Suprapubic skin (tissue), 4 donors: ENCODE data around the gene KLHDC8A.

Experiments used
- CTCF ChIP-seq, 2 donors: fragments of 200-600 bp in 1 of 2; fragments of 450-650 bp in 1 of 2; sonication (generic) in 1 of 2; IDR thresholded peaks; one replicate each; pipeline ENCODE4 v1.5.1; 2016 to 2019; ENCODE audit warnings: antibody characterized with exemption in 2 of 2, mild to moderate bottlenecking in 1 of 2, moderate library complexity in 1 of 2
- EP300 ChIP-seq: sonication (generic); formaldehyde crosslinking; IDR thresholded peaks from one replicate; pipeline ENCODE4 v1.6.1; 2017; ENCODE audit warnings: antibody characterized with exemption
- POLR2A ChIP-seq, 2 donors: fragments of 450-650 bp; IDR thresholded peaks; one replicate each; pipeline ENCODE4 v1.6.1; 2017; ENCODE audit warnings: antibody characterized with exemption in 2 of 2, mild to moderate bottlenecking in 2 of 2, moderate library complexity in 2 of 2
- POLR2AphosphoS5 ChIP-seq, 3 donors: sonication (generic); formaldehyde crosslinking; IDR thresholded peaks; one replicate each; pipeline ENCODE4 v1.6.1; 2017; ENCODE audit warnings: antibody characterized with exemption in 3 of 3

GRCh38 chr1:205304046-205304694, 52.6 kb downstream of the KLHDC8A start:
- TF ChIP-seq CTCF (IDR thresholded peaks at IDR 0.05) (no peak), POLR2AphosphoS5 (IDR thresholded peaks at IDR 0.05) (no peak), POLR2A (IDR thresholded peaks at IDR 0.05) (no peak), EP300 (no peak)
